GM12878 (cell line): ENCODE measurements around the gene NACA. TPM values are rescaled to one million over a fixed set of nuclear protein-coding genes. Genes with fewer than 3 reads are reported as not detected.

Experiments
- BACH1 ChIP-seq: fragments of 450-650 bp; IDR thresholded peaks from 2 replicates; pipeline ENCODE4 v1.6.1; 2017; ENCODE audit warnings: mild to moderate bottlenecking, borderline replicate concordance
- BCLAF1 ChIP-seq: fragments of 450-650 bp; IDR thresholded peaks from 2 replicates; pipeline ENCODE4 v1.6.1; 2017; ENCODE audit warnings: antibody characterized with exemption, mild to moderate bottlenecking, moderate library complexity
- CBFB ChIP-seq: IDR thresholded peaks from 2 replicates; pipeline ENCODE4 v1.6.1; 2016; ENCODE audit warnings: antibody characterized with exemption, low read depth
- CBX5 ChIP-seq: sonication (generic); IDR thresholded peaks from 2 replicates; pipeline ENCODE4 v1.6.1; 2016; ENCODE audit warnings: low read depth, moderate library complexity, mild to moderate bottlenecking, inconsistent platforms
- ELK1 ChIP-seq: IDR thresholded peaks from 2 replicates; pipeline ENCODE4 v1.6.1; 2012; ENCODE audit warnings: low read depth, low read length, improper control_type of control experiment
- EZH2 ChIP-seq: IDR thresholded peaks from 2 replicates; pipeline ENCODE4 v1.6.1; 2012; ENCODE audit warnings: low read depth, mild to moderate bottlenecking, control low read depth, inconsistent platforms, low read length, borderline replicate concordance; ENCODE audit not compliant: control insufficient read depth
- GABPA ChIP-seq: IDR thresholded peaks from 2 replicates; pipeline ENCODE4 v1.6.1; 2014; ENCODE audit warnings: antibody characterized with exemption, low read depth, mild to moderate bottlenecking, inconsistent platforms
- IKZF1 ChIP-seq: fragments of 450-650 bp; conservative IDR thresholded peaks from 2 replicates; pipeline ENCODE4 v1.6.1; 2017; ENCODE audit warnings: antibody characterized with exemption, mild to moderate bottlenecking
- KAT2A ChIP-seq: conservative IDR thresholded peaks from 2 replicates; pipeline ENCODE4 v1.6.1; 2011; ENCODE audit warnings: low read depth, low read length; ENCODE audit not compliant: control insufficient read depth
- MLLT1 ChIP-seq: fragments of 450-650 bp; IDR thresholded peaks from 2 replicates; pipeline ENCODE4 v1.6.1; 2016; ENCODE audit warnings: mild to moderate bottlenecking
- NFYB ChIP-seq: IDR thresholded peaks from 2 replicates; pipeline ENCODE4 v1.6.1; 2011; ENCODE audit warnings: low read depth, mild to moderate bottlenecking, low read length, improper control_type of control experiment, moderate library complexity; ENCODE audit not compliant: insufficient read depth
- POLR2AphosphoS5 ChIP-seq: IDR thresholded peaks from 2 replicates; pipeline ENCODE4 v1.6.1; 2011; ENCODE audit warnings: mild to moderate bottlenecking, low read length, inconsistent platforms
- RAD51 ChIP-seq: fragments of 450-650 bp; IDR thresholded peaks from 2 replicates; pipeline ENCODE4 v1.6.1; 2016; ENCODE audit warnings: moderate library complexity, mild to moderate bottlenecking, inconsistent platforms
- RBBP5 ChIP-seq: fragments of 200-600 bp; sonication (generic); conservative IDR thresholded peaks from 2 replicates; pipeline ENCODE4 v1.6.1; 2016
- TCF7 ChIP-seq: IDR thresholded peaks from 2 replicates; pipeline ENCODE4 v1.6.1; 2014; ENCODE audit warnings: antibody characterized with exemption, borderline replicate concordance
- WRNIP1 ChIP-seq: IDR thresholded peaks from 2 replicates; pipeline ENCODE4 v1.6.1; 2011; ENCODE audit warnings: low read depth, low read length, improper control_type of control experiment, borderline replicate concordance
- ZBTB11 ChIP-seq: fragments of 450-650 bp; formaldehyde crosslinking; IDR thresholded peaks from 2 replicates; pipeline ENCODE4 v1.5.0; 2022; ENCODE audit warnings: mild to moderate bottlenecking, missing genetic modification characterization
- ZZZ3 ChIP-seq: IDR thresholded peaks from 2 replicates; pipeline ENCODE4 v1.6.1; 2011; ENCODE audit warnings: low read depth; ENCODE audit not compliant: control insufficient read depth, insufficient read length
- polyA plus RNA-seq, 11 experiments: library from polyadenylated mRNA; depleted of rRNA in 4 of 11; unstranded in 6 of 11; stranded (reverse) in 5 of 11; fragments of >200 nt; fragmentation: Nextera tagmentation in 4 of 11; fragmentation: Illumina TruSeq in 1 of 11; extraction: Ambion mirVana in 4 of 11; extraction: Trizol in 1 of 11; gene quantifications; 1 replicate in 1 of 11; 2 replicates in 10 of 11; pipeline versions ENCODE4 v1.2.1 to v1.2.3, GENCODE V29; 2011 to 2016; ENCODE audit warnings: inconsistent platforms in 2 of 11, missing spikeins in 2 of 11, low read depth in 1 of 11
- total RNA-seq, 4 experiments: library from RNA; depleted of rRNA in 3 of 4; stranded (reverse); fragments of >200 nt in 3 of 4; fragmentation: Illumina TruSeq in 1 of 4; extraction: Trizol in 1 of 4; gene quantifications; 2 replicates each; pipeline versions ENCODE4 v1.2.1 to v1.2.3, GENCODE V29; 2013 to 2021
- TF ChIP-seq, protein P1 (sequence below): fragments of 450-650 bp; IDR thresholded peaks from 2 replicates; pipeline ENCODE4 v1.6.1; 2017; ENCODE audit warnings: low read depth, mild to moderate bottlenecking, moderate library complexity

NACA gene
- total and polyA plus RNA-seq, 10 of the 15 experiments (the other 5 are each of a cell fraction or from before 2014, with no cell fraction given) = 1,181 to 2,782 (median 1,905) TPM

DNA sequence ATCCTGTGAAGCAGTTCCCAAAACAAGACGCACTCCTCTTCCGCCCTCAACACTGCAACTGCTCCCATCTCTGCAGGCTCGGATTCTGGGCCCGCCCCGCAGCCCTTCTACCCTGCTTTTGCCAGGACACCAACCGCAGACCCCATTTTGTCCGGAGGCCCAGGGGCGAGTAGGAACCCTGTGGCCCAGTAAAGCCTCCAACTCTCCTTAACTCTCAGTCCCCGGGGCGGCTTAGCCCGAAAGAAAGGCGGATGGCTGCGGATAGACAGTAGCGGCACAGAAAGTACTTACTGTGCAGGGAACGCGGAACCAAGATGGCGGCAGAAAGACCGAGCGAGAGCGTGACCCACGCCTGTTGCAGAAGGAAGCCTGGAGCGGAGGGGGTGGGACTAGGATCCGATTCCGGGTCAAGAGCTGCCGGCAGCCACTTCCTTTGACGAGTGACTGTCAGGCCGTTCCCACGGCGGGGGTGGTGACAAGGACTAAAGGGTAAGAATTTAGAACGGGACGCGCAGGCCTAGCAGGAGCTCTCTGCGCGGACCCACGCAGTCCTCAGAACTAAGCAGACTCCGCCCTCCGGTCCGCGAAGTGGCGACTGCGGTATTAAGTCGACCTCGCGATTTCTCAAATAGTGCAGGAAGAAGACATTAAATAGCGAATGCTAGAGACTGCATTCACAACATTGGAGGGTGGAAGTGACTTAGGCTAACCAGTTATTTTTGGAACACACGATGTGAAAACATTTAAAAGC lies at the start of gene NACA (continued):
- TF ChIP-seq ZBTB11 (CRISPR knock-in tag) (no peak), CBX5 (peak; percentile 29; the same call in 1 of the 2 replicates), ZZZ3 (no peak), ELK1 (peak; percentile 48; the same call in 1 of the 2 replicates), IKZF1 (no peak; the same call in none of the 2 replicates), BACH1 (peak; percentile 50), NFYB (no peak), TCF7 (no peak), MLLT1 (peak; percentile 96), RBBP5 (peak; percentile 98), POLR2AphosphoS5 (peak; percentile 99), BCLAF1 (no peak), GABPA (peak; percentile 98), RAD51 (peak; percentile 57; the same call in 1 of the 2 replicates), CBFB (peak; percentile 93; the same call in 1 of the 2 replicates), WRNIP1 (no peak; the same call in 1 of the 2 replicates), KAT2A (no peak), EZH2 (no peak)
- TF ChIP-seq, protein P1, sequence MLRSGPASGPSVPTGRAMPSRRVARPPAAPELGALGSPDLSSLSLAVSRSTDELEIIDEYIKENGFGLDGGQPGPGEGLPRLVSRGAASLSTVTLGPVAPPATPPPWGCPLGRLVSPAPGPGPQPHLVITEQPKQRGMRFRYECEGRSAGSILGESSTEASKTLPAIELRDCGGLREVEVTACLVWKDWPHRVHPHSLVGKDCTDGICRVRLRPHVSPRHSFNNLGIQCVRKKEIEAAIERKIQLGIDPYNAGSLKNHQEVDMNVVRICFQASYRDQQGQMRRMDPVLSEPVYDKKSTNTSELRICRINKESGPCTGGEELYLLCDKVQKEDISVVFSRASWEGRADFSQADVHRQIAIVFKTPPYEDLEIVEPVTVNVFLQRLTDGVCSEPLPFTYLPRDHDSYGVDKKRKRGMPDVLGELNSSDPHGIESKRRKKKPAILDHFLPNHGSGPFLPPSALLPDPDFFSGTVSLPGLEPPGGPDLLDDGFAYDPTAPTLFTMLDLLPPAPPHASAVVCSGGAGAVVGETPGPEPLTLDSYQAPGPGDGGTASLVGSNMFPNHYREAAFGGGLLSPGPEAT = peak; percentile 87
